GM21390 (cell line): ENCODE measurements around the gene PYGO2.
"Not testable (repeated sequence)": the region's sequence is repeated elsewhere in the genome, so short reads cannot be mapped to it uniquely, and the experiment has no call there.

Experiments
- ATAC-seq: cut with Tn5 transposase; IDR thresholded peaks from one replicate; pipeline ENCODE4 v1.9.1; 2021; ENCODE audit not compliant: unreplicated experiment

Gene PYGO2

GRCh38 chr1:154982341-154982740, 20.8 kb upstream of the PYGO2 start:
- no peak for ATAC-seq

DNA sequence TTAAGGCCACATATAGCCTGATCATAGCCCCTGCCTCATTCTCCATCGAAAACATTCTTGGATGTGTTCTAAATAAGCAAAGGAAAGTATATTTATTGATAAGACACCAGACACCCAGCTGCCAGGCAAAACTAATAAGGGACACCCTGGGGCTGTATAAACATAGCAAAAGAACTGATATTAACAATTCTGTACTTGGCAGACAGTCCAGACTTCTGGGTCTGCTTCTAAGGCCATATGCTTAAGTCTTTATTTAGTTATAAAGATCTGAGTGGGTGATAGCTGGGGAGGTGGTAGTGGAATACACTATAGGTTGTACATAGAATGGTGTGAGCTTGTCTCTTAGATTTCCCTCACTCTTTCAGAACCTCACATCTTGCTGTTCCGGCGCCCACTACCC, 16.8 kb upstream of the PYGO2 start:
- no peak for ATAC-seq

GRCh38 chr1:154977762-154978161, 16.2 kb upstream of the PYGO2 start:
- ATAC-seq, result not testable (repeated sequence)

- no peak for ATAC-seq
Measured at GRCh38 chr1:154975409-154976059, 14.0 kb upstream of the PYGO2 start.

- ATAC-seq, result peak; percentile 38
Measured at GRCh38 chr1:154974808-154975408, 13.3 kb upstream of the PYGO2 start.

DNA sequence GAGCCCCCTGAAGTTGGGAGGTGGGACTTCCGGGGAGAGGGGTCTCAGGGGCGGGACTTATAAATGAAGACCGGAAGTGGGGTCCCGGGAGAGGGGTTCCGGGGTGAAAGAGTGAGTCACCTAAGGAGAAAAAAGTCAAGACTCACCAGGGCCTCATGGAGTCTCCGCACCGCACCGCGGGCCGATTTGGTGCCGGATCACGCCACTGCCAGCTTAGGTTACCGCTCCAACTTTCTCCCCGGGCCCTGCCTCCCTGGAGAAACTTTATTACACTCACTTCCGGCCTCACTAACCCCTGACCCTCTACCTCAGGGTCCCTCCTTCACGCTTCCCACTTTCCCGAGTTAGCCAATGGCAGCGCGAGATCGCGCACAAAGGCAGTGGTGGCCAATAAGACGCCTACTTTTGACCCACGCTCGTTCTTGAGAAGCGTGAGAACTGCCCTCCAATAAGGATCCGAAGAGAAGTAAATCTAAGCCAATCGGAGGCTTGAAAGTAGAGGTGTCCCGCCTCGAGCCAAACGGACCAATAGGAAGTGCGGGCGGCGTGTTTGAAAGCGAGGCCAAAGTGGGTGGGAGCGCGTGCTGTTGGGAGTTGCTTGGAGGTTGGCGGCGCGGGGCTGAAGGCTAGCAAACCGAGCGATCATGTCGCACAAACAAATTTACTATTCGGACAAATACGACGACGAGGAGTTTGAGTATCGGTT, 12.7 kb upstream of the PYGO2 start, which contains the start of gene CKS1B:
TSS of gene CKS1B (plus strand) at position 580 of the 706 bp plus-strand sequence. CDS start at position 645, 65 bp downstream.
- ATAC-seq, result peak; percentile 78

DNA sequence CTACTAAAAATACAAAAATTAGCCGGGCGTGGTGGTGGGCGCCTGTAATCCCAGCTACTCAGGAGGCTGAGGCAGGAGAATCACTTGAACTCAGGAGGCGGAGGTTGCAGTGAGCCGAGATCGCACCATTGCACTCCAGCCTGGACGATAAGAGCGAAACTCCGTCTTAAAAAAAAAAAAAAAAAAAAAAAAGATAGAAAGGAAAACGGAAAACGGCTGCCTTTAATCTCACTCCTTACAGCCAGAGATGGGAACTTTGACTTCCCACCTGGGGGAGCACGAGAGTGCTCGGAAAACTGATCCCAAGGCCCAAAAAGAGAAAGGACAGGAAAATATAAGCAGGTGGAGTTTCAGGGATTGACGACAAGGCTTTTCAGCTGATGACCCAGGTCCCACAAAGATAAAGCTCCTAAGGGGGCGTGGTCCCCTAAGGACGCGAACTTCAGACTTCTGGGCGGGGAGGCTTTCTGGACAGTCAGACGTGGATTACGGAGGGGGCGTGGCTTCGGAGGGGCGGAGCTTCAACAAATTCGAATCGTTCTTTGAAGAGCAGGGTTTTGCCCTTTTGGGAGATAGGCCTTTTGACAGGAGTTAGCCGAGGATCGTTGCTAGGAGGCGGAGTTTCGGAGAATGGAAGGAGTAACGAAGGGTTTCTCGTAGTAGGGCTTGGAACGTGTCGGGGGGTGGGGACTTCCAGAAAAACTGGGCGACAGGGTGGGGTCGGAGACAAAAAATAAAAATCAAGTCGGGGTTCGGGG, 11.9 kb upstream of the PYGO2 start:
- ATAC-seq, result no peak

GRCh38 chr1:154972517-154973343, 11.1 kb upstream of the PYGO2 start:
- ATAC-seq, result no peak

DNA sequence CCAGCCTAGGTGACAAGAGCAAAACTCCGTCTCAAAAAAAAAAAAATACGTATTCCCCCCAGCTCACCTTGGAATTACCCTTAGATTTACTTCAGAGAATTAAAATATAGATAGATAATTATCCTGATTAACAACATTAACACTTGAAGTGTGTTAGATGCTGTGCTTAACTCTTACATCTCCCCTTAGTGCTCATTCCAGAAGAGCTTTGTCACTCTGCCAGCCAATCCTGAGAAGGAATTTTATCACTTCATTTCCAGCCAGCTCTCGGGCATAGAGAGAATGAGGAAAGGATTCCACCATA, 10.6 kb upstream of the PYGO2 start:
- ATAC-seq, result no peak

GRCh38 chr1:154971341-154971998, 9.9 kb upstream of the PYGO2 start:
- no peak for ATAC-seq

- ATAC-seq, result no peak
Measured at GRCh38 chr1:154970631-154971340, 9.2 kb upstream of the PYGO2 start, which contains the start of gene SHC1. Gene SHC1 (minus strand): TSS chr1:154970747. CDS start chr1:154970526, 221 bp downstream.

DNA sequence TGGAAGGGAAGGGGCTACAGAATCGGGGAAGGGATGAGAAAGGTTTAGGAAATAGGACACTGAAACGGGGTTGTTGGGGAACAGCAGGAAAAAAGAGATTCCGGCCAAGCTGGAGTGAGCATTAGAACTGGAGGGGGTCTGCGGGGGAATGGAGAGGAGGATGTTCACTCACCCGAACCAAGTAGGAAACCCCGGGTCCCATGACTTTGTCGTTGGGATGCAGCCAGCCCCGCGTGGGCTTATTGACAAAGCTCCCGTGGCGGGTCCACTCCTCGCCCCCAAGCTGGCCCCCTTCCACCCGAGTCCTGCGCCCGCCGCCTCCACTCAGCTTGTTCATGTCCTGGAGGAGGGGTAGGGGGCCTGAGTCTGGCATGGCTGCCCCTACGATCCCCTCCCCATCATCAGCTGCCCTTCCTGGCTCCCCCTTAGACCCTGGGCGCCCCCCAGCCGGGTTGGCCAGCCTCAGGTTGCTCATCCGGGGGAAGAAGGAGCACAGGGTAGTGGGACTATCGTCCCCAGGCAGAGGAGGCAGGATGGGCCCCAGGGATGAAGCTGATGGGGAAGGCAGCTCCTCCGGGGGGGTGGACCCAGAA, 8.4 kb upstream of the PYGO2 start:
- ATAC-seq, result no peak

DNA sequence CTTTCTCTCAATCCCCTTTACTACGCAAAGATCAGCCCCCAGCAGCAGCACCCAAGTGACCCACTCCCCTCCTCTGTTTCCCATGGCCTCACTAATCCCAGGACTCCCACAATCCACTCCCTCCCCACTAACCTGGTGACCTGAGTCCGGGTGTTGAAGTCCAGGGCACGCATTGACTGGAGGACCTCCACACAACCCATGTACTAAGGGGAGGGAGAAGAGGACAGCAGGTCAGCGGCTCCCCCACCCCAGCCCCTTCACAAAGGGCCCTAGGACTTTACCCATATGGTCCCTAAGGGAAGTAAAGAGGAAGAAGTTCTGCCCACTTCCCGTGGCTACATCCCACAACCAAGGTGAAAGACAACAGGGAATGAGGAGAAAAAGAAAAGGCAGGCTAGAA, 7.7 kb upstream of the PYGO2 start:
- ATAC-seq, result no peak

DNA sequence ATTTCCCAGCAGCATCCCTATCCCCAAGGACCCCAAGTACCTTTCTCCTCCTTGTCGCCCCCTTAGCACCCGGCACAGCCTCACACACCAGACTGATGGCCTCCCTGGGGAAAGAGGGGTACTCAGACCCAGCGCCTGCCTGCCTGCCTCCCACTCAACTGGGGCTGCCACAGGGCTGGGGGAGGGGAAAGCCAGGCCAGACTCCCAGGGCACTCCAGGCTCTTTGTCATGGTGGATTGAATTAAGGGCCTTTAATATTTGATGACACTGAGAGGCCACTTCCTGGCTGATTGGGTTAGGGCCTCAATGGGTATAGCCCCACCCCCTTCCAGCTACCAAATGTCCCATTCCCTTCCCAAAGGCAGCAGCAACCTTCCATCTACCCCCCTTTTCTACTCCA, 7.1 kb upstream of the PYGO2 start:
- no peak for ATAC-seq

GRCh38 chr1:154967331-154967950, 5.9 kb upstream of the PYGO2 start:
- ATAC-seq, result no peak

DNA sequence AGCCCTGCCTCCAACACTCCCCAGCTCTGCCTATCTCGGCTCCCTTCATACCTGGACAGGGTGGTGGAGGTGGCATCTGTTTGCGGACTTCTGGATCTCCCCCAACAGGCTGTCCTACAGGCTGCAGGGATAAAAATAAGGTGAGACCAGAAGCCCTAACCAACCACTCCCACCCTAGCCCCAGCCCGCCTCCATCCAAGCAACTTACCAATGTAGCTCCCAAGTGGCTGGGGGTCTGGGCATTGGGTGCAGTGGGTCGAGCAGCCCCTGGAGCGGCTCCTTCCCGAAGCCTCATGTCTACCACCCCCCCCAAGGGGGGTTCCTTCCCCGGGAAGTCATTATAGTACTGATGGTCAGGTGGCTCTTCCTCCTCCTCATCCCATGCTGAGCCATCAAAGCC, 4.5 kb upstream of the PYGO2 start:
- no peak for ATAC-seq

DNA sequence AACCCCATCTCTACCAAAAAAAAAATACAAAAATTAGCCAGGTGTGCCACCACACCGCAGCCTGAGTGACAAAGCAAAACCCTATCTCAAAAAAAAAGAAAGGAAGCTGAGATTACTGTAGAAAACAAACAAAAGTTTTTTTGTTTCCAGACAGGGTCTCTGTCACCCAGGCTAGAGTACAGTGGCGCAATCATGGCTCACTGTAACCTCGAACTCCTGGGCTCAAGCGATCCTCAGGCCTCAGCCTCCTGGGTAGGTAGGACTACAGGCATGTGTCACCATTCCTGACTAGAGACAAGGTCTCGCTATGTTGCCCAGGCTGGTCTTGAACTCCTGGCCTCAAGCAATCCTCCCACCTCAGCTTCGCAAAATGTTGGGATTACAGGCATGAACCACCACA, 2.8 kb upstream of the PYGO2 start:
- no peak for ATAC-seq

DNA sequence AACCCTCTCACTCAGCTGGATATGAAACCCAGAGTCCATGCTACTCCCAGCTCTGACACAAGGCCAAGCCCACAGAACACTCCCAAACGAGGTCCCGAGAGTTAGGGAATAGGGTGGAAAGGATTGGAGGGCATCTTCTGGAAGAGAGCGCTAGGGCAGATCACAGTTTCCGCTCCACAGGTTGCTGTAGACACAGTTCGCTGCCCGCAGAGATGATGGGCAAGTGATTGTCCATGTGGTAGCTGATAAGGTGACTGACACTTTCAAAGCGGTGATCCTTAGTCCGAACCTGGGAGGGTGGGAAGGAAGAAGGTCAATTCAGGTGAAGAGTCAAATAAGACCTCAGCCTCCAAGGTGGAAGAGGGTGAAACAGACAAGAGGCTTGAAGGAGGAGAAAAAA, 2.1 kb upstream of the PYGO2 start:
- no peak for ATAC-seq
